ENCODE results near the gene OR6J1. TPM values are rescaled to one million over a fixed set of nuclear protein-coding genes. Genes with fewer than 3 reads are reported as not detected.

The OR6J1 gene
- total and polyA plus RNA-seq, 9 of the 15 experiments (the other 6 are each of a cell fraction or from before 2014, with no cell fraction given) = not detected

DNA sequence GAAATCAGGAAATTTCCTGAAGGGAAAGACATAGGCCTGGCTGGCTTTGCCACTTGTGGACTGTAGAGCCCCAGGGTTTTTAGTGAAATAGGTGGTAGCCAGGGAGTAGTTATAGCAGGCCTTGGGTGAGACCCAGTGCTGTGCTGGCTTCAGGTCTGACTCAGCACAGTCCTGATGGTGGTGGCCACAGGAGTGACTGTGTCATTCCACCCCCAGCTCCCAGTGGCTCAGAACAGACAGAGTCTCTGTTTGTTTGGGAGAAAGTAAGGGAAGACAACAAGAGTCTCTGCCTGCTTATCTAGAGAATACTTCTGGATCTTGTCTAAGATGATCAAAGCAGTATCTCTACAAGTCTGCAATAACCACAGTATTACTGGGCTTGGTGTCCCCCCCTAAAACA, 27.5 kb upstream of the OR6J1 start (continued):
- TF ChIP-seq PREB (CRISPR knock-in tag; IDR thresholded peaks at IDR 0.05) (no peak), ETS2 (tag; IDR thresholded peaks at IDR 0.05; ENCODE audit: borderline replicate concordance, poor library complexity, severe bottlenecking) (no peak), FOXA1 (IDR thresholded peaks at IDR 0.05; ENCODE audit: borderline replicate concordance) (no peak), FOXJ2 (tag; IDR thresholded peaks at IDR 0.05) (0 out of 2 replicates have a peak, but pooled peaks have one; percentile 22), MAFG (tag; conservative IDR thresholded peaks at IDR 0.05) (peak; percentile 54), TAL1 (IDR thresholded peaks at IDR 0.05) (no peak), THRAP3 (IDR thresholded peaks at IDR 0.05; ENCODE audit: borderline replicate concordance) (no peak), MEF2D (tag; conservative IDR thresholded peaks at IDR 0.05; ENCODE audit: low read depth) (no peak), SMARCA4 (IDR thresholded peaks at IDR 0.05) (0 out of 2 replicates have a peak, but pooled peaks have one; percentile 29), CHD1 (IDR thresholded peaks at IDR 0.05; ENCODE audit: low read length) (no peak), DIDO1 (tag; IDR thresholded peaks at IDR 0.05; ENCODE audit: low read depth) (no peak), FOXJ3 (CRISPR knock-in tag; IDR thresholded peaks at IDR 0.05) (no peak), XRCC4 (IDR thresholded peaks at IDR 0.05; ENCODE audit: extremely low read depth, insufficient read depth, insufficient read length) (no peak), THRB (CRISPR knock-in tag; conservative IDR thresholded peaks at IDR 0.05) (no peak), RBM34 (IDR thresholded peaks at IDR 0.05; ENCODE audit: borderline replicate concordance, insufficient read depth, low read length) (no peak), ZNF318 (IDR thresholded peaks at IDR 0.05; ENCODE audit: borderline replicate concordance in 1 of 2, low read depth in 1 of 2) (no peak), MLX (CRISPR knock-in tag; conservative IDR thresholded peaks at IDR 0.05) (no peak), HNRNPLL (IDR thresholded peaks at IDR 0.05; ENCODE audit: low read depth, low read length, poor library complexity, severe bottlenecking) (no peak)
